Naive thymus-derived CD8-positive, alpha-beta T cell (primary cell): ENCODE data around the gene CLCN2. TPM values are rescaled to one million over a fixed set of nuclear protein-coding genes. Genes with fewer than 3 reads are reported as not detected.

ENCODE experiments used
- ATAC-seq, 2 donors: fragments of 150-1000 bp; cut with Tn5 transposase in 1 of 2; sonication (Bioruptor Pico), chemical (Tn5 transposase) in 1 of 2; 1 replicate in 1 of 2; 2 replicates in 1 of 2; pipeline ENCODE4 v1.10.0; 2021; ENCODE audit warnings: mild to moderate bottlenecking in 2 of 2, moderate library complexity in 2 of 2
- POLR2A ChIA-PET: fragments of 350-600 bp; sonication (Branson Sonifier 250); formaldehyde crosslinking; loops from one replicate; lab custom pipeline; 2021; ENCODE audit warnings: antibody characterized with exemption; lab: Charles Lee
- DNase-seq, 10 donors: peaks; one replicate each; pipeline versions ENCODE4 v3.0.0 to v3.0.0-alpha.2; 2020 to 2022
- H3K27ac Mint-ChIP-seq, 10 donors: one replicate each; pipeline ENCODE4 v1.8.0; 2020 to 2022; ENCODE audit warnings: mild to moderate bottlenecking in 10 of 10, mixed read lengths in 10 of 10, moderate library complexity in 4 of 10, inconsistent platforms in 1 of 10
- H3K27me3 Mint-ChIP-seq, 5 donors: one replicate each; pipeline ENCODE4 v1.8.0; 2021 to 2022; ENCODE audit warnings: mixed read lengths in 5 of 5
- H3K36me3 Mint-ChIP-seq, 3 donors: one replicate each; pipeline ENCODE4 v1.8.0; 2020 to 2022; ENCODE audit warnings: mixed read lengths in 3 of 3, mild to moderate bottlenecking in 2 of 3, inconsistent platforms in 1 of 3
- H3K4me1 Mint-ChIP-seq, 4 donors: one replicate each; pipeline ENCODE4 v1.8.0; 2021 to 2022; ENCODE audit warnings: mixed read lengths in 4 of 4
- H3K4me3 Mint-ChIP-seq, 10 donors: one replicate each; pipeline ENCODE4 v1.8.0; 2020 to 2022; ENCODE audit warnings: mild to moderate bottlenecking in 10 of 10, mixed read lengths in 10 of 10, moderate library complexity in 6 of 10, inconsistent platforms in 1 of 10
- H3K9me3 Mint-ChIP-seq, 9 donors: one replicate each; pipeline ENCODE4 v1.8.0; 2020 to 2022; ENCODE audit warnings: mixed read lengths in 9 of 9, mild to moderate bottlenecking in 3 of 9, inconsistent platforms in 1 of 9, moderate library complexity in 1 of 9
- polyA plus RNA-seq, 3 donors: library from polyadenylated mRNA; unstranded; fragments of 300-500 nt; fragmentation: Illumina TruSeq; gene quantifications; one replicate each; pipeline ENCODE4 v1.2.3, GENCODE V29; 2021
- total RNA-seq, 8 experiments: library from RNA in 2 of 8; stranded (reverse) in 2 of 8; gene quantifications; one replicate each; pipeline ENCODE4 v1.2.3 and lab custom pipeline; 2021 to 2026

The CLCN2 gene
- total and polyA plus RNA-seq, 5 experiments from 2014 or later: 0.12 to 6.3 (median 1.1) TPM

DNA sequence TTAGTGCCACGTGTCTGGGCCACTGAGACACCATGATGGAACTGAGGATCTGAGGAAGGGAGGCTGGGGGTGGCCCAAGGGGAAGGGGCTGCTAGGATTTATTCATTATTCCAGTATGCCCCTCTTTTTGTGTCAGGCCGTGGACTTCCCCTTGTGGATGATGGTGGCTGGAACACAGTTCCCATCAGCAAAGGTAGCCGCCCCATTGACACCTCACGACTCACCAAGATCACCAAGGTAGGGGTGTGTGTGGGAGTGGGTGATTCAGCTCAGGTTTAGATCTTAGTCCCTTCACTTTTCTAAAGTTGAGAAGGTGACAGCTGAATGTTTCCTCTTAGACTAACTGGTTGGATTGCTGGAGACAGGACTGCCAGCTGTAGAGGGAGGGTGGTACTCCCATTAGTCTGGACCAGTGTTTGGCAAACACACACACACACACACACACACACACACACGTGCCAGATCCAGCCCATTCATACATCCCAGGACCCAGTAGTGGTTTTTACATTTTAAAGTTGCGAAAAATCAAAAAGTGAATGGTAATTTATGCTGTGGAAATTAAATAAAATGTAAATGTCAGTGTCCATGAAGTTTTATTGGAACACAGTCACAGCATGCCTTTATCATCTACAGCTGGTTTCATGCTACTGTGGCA lies 35.6 kb downstream of the CLCN2 start:
- POLR2A ChIA-PET: interaction anchor here (0.7 kb wide), 1 partner anchor 628 kb away, joined by 3 read pairs; no protein-coding TSS in a partner anchor
- Mint-ChIP-seq H3K27me3 (no peaks in the 10 kb centered on the region), H3K9me3 (no peaks in the 10 kb centered on the region), H3K4me1 (peaks cover 0 to 10% (median 0%) of the 10 kb centered on the region in 4 donors), H3K27ac (peak overlapping the region in 3 of 10 donors; percentile 1 to 88 (median 27)), H3K36me3 (peaks cover 4 to 98% (median 42%) of the 10 kb centered on the region in 3 donors), H3K4me3 (no peak overlapping the region)
- no peak for DNase-seq
- no peak for ATAC-seq

DNA sequence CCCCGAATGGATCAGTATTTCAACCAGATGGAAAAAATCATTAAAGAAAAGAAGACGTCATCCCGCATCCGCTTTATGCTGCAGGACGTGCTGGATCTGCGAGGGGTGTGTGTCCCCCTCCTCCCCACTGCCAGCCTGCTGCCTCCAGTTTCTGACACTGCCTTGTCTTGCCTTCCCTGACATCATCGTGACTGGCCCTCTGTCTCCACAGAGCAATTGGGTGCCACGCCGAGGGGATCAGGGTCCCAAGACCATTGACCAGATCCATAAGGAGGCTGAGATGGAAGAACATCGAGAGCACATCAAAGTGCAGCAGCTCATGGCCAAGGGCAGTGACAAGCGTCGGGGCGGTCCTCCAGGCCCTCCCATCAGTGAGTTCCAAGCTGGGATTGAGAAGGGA lies 36.1 kb downstream of the CLCN2 start:
- Mint-ChIP-seq H3K9me3 (no peaks in the 10 kb centered on the region), H3K36me3 (peaks cover 4 to 100% (median 42%) of the 10 kb centered on the region in 3 donors), H3K27me3 (no peaks in the 10 kb centered on the region), H3K27ac (peak overlapping the region in 5 of 10 donors; percentile 1 to 88 (median 26)), H3K4me1 (peaks cover 0 to 10% (median 3%) of the 10 kb centered on the region in 4 donors), H3K4me3 (no peak overlapping the region)
- ATAC-seq (no peak), DNase-seq (no peak)
- POLR2A ChIA-PET: no interaction called here

DNA sequence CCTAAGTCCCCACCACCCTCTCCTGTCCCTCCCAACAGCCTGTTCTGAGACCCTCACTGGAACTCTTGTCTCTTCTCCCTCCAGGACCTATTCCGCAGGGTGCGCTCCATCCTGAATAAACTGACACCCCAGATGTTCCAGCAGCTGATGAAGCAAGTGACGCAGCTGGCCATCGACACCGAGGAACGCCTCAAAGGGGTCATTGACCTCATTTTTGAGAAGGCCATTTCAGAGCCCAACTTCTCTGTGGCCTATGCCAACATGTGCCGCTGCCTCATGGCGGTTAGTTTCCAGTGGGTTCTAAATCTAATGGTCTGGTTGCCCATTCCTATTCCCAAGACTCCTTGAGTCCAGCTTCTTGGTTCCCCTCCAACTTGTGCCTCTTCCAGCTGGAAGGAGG lies 37.7 kb downstream of the CLCN2 start:
- H3K4me3 Mint-ChIP-seq: no peak overlapping the region
- no peaks in the 10 kb centered on the region for H3K9me3 Mint-ChIP-seq
- POLR2A ChIA-PET: interaction anchor here (1.5 kb wide), 1 partner anchor 8 kb away, joined by 3 read pairs; no protein-coding TSS in a partner anchor
- peak overlapping the region in 1 of 10 donors; percentile 22 for H3K27ac Mint-ChIP-seq
- DNase-seq (no peak), ATAC-seq (no peak)
- no peaks in the 10 kb centered on the region for H3K27me3 Mint-ChIP-seq
- peaks cover 9 to 12% (median 10%) of the 10 kb centered on the region in 4 donors for H3K4me1 Mint-ChIP-seq
- peaks cover 4 to 97% (median 38%) of the 10 kb centered on the region in 3 donors for H3K36me3 Mint-ChIP-seq

DNA sequence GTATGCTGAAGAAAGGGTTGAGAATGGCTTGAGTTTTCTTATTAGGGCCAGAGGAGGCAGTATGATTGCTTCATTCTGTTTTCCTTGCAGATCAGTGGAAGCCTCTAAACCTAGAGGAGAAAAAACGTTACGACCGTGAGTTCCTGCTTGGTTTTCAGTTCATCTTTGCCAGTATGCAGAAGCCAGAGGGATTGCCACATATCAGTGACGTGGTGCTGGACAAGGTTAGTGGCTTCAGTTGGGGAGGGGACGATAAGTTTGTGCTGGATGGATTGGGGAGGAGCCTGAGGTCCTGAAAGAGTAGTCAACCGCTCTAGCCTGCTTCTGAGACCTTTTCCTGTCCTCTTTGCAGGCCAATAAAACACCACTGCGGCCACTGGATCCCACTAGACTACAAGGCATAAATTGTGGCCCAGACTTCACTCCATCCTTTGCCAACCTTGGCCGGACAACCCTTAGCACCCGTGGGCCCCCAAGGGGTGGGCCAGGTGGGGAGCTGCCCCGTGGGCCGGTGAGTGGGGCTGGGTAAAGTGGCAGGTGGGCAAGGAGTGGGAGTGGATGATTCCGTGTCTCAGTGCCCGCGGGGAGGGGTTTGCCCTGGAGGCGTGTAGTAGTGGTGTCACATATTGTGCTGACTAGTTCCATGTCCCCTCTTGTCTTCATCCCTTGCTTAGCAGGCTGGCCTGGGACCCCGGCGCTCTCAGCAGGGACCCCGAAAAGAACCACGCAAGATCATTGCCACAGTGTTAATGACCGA lies 38.5 kb downstream of the CLCN2 start:
- H3K9me3 Mint-ChIP-seq: no peaks in the 10 kb centered on the region
- H3K4me1 Mint-ChIP-seq: peaks cover 9 to 14% (median 13%) of the 10 kb centered on the region in 4 donors
- H3K36me3 Mint-ChIP-seq: peaks cover 4 to 94% (median 33%) of the 10 kb centered on the region in 3 donors
- H3K27me3 Mint-ChIP-seq: no peaks in the 10 kb centered on the region
- no peak overlapping the region for H3K4me3 Mint-ChIP-seq
- DNase-seq (no peak), ATAC-seq (no peak)
- H3K27ac Mint-ChIP-seq: peak overlapping the region in 3 of 10 donors; percentile 20 to 76 (median 31)
- POLR2A ChIA-PET: interaction anchor here (1.5 kb wide), 1 partner anchor 8 kb away, joined by 3 read pairs; no protein-coding TSS in a partner anchor

DNA sequence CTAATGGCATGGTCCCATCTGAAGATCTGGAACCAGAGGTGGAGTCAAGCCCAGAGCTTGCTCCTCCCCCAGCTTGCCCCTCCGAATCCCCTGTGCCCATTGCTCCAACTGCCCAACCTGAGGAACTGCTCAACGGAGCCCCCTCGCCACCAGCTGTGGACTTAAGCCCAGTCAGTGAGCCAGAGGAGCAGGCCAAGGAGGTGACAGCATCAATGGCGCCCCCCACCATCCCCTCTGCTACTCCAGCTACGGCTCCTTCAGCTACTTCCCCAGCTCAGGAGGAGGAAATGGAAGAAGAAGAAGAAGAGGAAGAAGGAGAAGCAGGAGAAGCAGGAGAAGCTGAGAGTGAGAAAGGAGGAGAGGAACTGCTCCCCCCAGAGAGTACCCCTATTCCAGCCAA lies 39.7 kb downstream of the CLCN2 start:
- Mint-ChIP-seq H3K36me3 (peaks cover 4 to 94% (median 27%) of the 10 kb centered on the region in 3 donors), H3K9me3 (no peaks in the 10 kb centered on the region), H3K4me3 (no peak overlapping the region), H3K4me1 (peaks cover 18 to 27% (median 25%) of the 10 kb centered on the region in 4 donors), H3K27me3 (no peaks in the 10 kb centered on the region), H3K27ac (peak overlapping the region in 4 of 10 donors; percentile 4 to 82 (median 34))
- ATAC-seq (no peak), DNase-seq (no peak)
- POLR2A ChIA-PET: no interaction called here

DNA sequence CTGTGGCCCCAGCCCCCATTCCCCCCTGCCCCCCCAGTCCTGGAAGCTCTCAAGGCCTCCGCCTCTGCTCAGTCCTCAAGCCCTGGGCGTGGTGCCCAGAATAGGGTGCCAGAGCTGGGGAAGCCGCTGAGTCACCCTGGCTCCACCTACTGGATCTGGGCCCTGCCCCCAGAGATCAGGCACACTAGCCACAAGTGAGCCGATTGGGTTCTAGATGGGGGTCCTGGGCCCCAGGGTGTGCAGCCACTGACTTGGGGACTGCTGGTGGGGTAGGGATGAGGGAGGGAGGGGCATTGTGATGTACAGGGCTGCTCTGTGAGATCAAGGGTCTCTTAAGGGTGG lies 41.3 kb downstream of the CLCN2 start:
- Mint-ChIP-seq H3K4me1 (peaks cover 22 to 41% (median 37%) of the 10 kb centered on the region in 4 donors), H3K27ac (peak overlapping the region in 2 of 10 donors; percentile 29 to 40), H3K27me3 (no peaks in the 10 kb centered on the region), H3K9me3 (no peaks in the 10 kb centered on the region), H3K4me3 (no peak overlapping the region), H3K36me3 (peaks cover 3 to 80% (median 20%) of the 10 kb centered on the region in 3 donors)
- DNase-seq (no peak), ATAC-seq (peak in 1 of 2 donors; percentile 22)
- POLR2A ChIA-PET: interaction anchor here (0.6 kb wide), 1 partner anchor 46 kb away, joined by 5 read pairs; no protein-coding TSS in a partner anchor

DNA sequence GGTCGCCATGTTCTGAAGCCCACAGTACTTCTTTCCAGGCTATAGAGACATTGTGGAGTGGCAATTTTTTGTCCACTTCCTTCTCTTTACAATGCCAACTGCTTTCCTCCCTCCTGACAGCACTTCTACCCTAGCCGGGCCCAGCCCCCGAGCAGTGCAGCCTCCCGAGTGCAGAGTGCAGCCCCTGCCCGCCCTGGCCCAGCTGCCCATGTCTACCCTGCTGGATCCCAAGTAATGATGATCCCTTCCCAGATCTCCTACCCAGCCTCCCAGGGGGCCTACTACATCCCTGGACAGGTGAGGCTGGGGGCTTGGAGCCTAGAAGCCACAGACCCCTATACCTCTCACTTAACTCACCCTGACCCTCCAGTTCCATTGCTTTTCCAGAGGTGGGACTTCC lies 44.2 kb downstream of the CLCN2 start:
- peak overlapping the region in 6 of 10 donors; percentile 1 to 91 (median 58) for H3K4me3 Mint-ChIP-seq
- H3K9me3 Mint-ChIP-seq: no peaks in the 10 kb centered on the region
- no peaks in the 10 kb centered on the region for H3K27me3 Mint-ChIP-seq
- H3K36me3 Mint-ChIP-seq: peaks cover 0 to 51% (median 2%) of the 10 kb centered on the region in 3 donors
- peak overlapping the region in 9 of 10 donors; percentile 10 to 94 (median 72) for H3K27ac Mint-ChIP-seq
- peaks cover 20 to 41% (median 38%) of the 10 kb centered on the region in 4 donors for H3K4me1 Mint-ChIP-seq
- DNase-seq: no peak
- POLR2A ChIA-PET: no interaction called here
- ATAC-seq: no peak

DNA sequence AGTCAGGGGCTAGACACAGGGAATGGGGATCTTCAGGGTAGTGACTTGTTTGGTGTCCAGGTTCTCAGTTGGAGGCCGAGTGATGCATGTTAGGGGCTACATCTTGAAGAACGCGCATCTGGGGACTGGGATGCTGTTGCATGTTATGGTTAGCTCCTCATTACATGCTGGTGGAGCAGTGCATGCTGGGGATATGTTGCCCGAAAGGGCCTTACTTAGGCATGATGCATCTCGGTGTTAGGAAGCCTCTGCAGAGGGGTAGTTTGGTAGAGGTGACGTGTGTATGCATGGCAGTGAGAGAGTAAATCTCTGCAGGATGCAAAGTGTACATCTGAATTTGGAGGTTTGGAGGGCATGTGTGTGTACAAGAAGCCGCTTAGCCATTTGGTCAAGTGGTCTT lies 44.6 kb downstream of the CLCN2 start:
- H3K27ac Mint-ChIP-seq: peak overlapping the region; percentile 78 to 95 (median 92)
- H3K36me3 Mint-ChIP-seq: peaks cover 0 to 47% (median 2%) of the 10 kb centered on the region in 3 donors
- POLR2A ChIA-PET: no interaction called here

DNA sequence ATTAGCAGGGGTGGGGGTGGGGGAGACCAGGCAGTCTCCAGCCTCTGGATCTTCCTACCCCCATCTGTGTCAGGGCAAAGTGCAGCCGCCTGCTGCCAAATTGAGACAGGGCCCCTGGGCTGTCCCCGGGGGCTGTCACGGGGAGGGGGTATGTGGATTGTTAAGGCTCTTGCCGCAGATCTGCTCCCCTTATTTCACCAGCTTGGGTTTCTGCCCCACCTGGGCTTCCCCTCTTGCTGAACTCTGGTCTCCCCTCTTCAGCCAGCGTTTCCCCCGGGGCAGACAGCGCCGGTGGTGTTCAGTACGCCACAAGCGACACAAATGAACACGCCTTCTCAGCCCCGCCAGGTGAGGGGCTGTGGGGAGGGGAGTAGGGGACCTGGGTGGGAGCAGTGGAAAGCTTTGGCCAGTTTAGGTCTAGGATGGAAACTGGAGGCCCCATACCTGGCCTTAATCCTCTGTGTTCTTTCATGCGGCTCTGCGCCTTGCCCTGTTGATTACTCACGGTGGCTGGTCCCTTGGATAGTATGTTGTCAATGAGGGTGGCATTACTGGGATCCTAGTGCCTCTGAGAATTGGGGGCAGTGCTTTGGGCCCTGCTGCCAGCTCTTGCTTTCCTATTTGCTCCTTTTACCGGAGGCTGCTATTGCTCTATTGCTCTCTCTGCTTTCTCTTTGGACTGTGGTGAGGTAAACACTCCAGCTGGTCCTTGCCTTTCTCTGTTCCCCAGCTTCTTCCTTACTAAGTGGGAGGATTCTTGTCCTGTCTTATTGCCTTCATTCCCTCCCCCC lies 45.3 kb downstream of the CLCN2 start:
- H3K4me3 Mint-ChIP-seq: peak overlapping the region; percentile 74 to 93 (median 79)

More for the DNA sequence above, 44.6 kb downstream of the CLCN2 start:
- H3K9me3 Mint-ChIP-seq: no peaks in the 10 kb centered on the region
- ATAC-seq: no peak
- H3K27me3 Mint-ChIP-seq: no peaks in the 10 kb centered on the region
- no peak for DNase-seq
- peaks cover 20 to 41% (median 38%) of the 10 kb centered on the region in 4 donors for H3K4me1 Mint-ChIP-seq
- peak overlapping the region; percentile 74 to 93 (median 79) for H3K4me3 Mint-ChIP-seq

DNA sequence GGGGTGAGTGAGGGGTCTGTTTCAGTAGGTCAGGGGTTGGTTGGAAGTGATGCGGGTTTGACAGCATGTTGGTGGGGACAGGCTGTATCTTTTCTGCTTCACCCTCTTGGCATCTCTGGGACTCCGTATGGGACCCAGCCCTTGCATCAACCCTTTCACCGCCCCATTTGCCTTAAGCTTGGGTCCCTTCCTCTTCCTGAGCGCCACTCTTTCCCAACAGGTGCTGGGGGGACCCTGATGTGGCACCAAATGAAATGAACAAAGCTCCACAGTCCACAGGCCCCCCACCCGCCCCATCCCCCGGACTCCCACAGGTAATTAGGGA lies 45.9 kb downstream of the CLCN2 start:
- POLR2A ChIA-PET: interaction anchor here (0.6 to 1.3 kb wide), 7 partner anchors 8 to 680 kb away, joined by 3 to 6 read pairs (median 3); partner anchors contain the start of genes KLHL24 and PSMD2

More for the DNA sequence above, 45.3 kb downstream of the CLCN2 start:
- DNase-seq (peak in 2 of 10 donors; percentile 17 to 21), ATAC-seq (no peak)
- peak overlapping the region; percentile 78 to 95 (median 92) for H3K27ac Mint-ChIP-seq
- no peaks in the 10 kb centered on the region for H3K9me3 Mint-ChIP-seq
- H3K27me3 Mint-ChIP-seq: no peaks in the 10 kb centered on the region
- peaks cover 0 to 40% (median 0%) of the 10 kb centered on the region in 3 donors for H3K36me3 Mint-ChIP-seq
- peaks cover 20 to 41% (median 38%) of the 10 kb centered on the region in 4 donors for H3K4me1 Mint-ChIP-seq
- POLR2A ChIA-PET: interaction anchor here (0.6 to 1.3 kb wide), 6 partner anchors 8 to 234 kb away, joined by 3 to 4 read pairs (median 3); no protein-coding TSS in a partner anchor

DNA sequence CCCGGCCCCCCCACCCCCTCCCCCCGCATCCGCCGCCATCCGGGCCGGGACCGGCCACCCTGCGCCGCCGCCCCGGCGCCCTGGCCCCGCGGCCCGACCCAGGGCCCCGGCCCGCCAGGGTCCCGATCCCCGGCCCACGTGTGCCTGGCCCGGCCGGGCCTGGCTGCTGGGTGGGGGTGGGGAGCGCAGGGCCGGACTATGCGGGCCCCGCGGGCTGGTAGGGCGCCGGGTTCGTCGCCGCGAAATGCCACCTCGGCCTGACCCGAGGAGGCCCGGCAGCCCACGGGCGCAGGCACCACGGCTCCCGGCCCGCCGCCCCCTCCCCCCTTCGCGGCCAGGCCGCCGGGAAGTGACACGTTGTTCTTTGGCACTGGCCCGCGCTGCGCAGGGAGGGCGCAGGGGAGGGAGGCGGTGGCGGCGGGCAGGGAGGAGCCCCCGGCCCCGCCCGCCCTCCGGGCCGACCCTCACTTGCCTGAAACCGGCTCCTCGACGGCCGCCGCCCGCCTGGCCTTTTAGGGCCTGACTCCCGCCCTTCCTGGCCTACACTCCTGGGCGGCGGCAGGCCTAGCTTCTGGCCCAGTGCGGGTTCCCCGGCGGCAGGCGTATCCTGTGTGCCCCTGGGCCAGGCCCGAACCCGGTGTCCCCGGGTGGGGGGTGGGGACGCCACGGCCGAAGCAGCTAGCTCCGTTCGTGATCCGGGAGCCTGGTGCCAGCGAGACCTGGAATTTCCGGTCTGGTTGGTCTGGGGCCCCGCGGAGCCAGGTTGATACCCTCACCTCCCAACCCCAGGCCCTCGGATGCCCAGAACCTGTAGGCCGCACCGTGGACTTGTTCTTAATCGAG lies 46.5 kb downstream of the CLCN2 start:
- peaks cover 20 to 41% (median 35%) of the 10 kb centered on the region in 4 donors for H3K4me1 Mint-ChIP-seq
- ATAC-seq (peak; percentile 55 to 66), DNase-seq (peak; percentile 57 to 85 (median 71))
- no peaks in the 10 kb centered on the region for H3K9me3 Mint-ChIP-seq
- H3K27ac Mint-ChIP-seq: peak overlapping the region in 9 of 10 donors; percentile 63 to 96 (median 93)
- POLR2A ChIA-PET: interaction anchor here (0.6 to 1.3 kb wide), 8 partner anchors 9 to 679 kb away, joined by 3 to 6 read pairs (median 3); partner anchors contain the start of genes KLHL24 and PSMD2
- peak overlapping the region; percentile 77 to 93 (median 84) for H3K4me3 Mint-ChIP-seq
- H3K27me3 Mint-ChIP-seq: no peaks in the 10 kb centered on the region
- peaks cover 0 to 31% (median 0%) of the 10 kb centered on the region in 3 donors for H3K36me3 Mint-ChIP-seq

More for the DNA sequence above, 45.9 kb downstream of the CLCN2 start:
- ATAC-seq: peak; percentile 2 to 10
- DNase-seq: no peak
- H3K9me3 Mint-ChIP-seq: no peaks in the 10 kb centered on the region
- H3K27me3 Mint-ChIP-seq: no peaks in the 10 kb centered on the region
- peak overlapping the region; percentile 75 to 93 (median 82) for H3K4me3 Mint-ChIP-seq
- H3K4me1 Mint-ChIP-seq: peaks cover 20 to 41% (median 36%) of the 10 kb centered on the region in 4 donors
- H3K27ac Mint-ChIP-seq: peak overlapping the region; percentile 63 to 95 (median 92)
- H3K36me3 Mint-ChIP-seq: peaks cover 0 to 34% (median 0%) of the 10 kb centered on the region in 3 donors
